Prostate gland (tissue), 2 donors: Measurements from ENCODE around the gene FAM3A.

Experiments used
- CTCF ChIP-seq, 4 experiments: fragments of 200-600 bp in 2 of 4; fragments of 450-650 bp in 2 of 4; sonication (generic) in 2 of 4; IDR thresholded peaks; 1 replicate in 3 of 4; 2 replicates in 1 of 4; pipeline ENCODE4 v1.5.1; 2016 to 2019; ENCODE audit warnings: antibody characterized with exemption in 4 of 4, mild to moderate bottlenecking in 2 of 4, moderate library complexity in 2 of 4
- POLR2A ChIP-seq: fragments of 450-650 bp; IDR thresholded peaks from one replicate; pipeline ENCODE4 v1.6.1; 2016; ENCODE audit warnings: antibody characterized with exemption, mild to moderate bottlenecking

DNA sequence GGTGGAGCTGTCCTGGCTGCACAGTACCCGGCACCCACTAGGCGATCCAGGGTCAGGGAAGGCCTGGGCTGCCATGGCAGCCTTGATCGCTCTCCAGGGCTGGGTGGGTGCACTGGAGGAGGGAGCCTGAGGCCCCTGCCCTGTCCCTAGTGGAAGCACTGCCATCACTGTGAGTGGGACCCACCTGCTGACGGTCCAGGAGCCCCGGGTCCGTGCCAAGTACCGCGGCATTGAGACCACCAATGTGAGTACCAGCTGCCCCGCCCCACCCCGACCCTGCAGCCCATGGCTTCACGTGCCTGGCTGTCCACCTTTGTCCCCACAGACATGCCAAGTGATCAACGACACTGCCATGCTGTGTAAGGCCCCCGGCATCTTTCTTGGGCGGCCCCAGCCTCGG is 49.1 kb downstream of the FAM3A start:
- TF ChIP-seq CTCF (IDR thresholded peaks at IDR 0.05) (no peak), POLR2A (no peak)
